HEK293T (cell line): ENCODE measurements around the gene RNF150.

Source experiments
- CTCF ChIA-PET: fragments of 350-600 bp; formaldehyde crosslinking; extraction: SDS; loops from one replicate; lab custom pipeline; 2021; ENCODE audit warnings: antibody characterized with exemption, inconsistent platforms; lab: Yijun Ruan, JAX
- POLR2A ChIA-PET: fragments of 350-600 bp; formaldehyde crosslinking; extraction: SDS; loops from one replicate; lab custom pipeline; 2020; ENCODE audit warnings: antibody characterized with exemption, inconsistent platforms; lab: Yijun Ruan, JAX
- DNase-seq: peaks from one replicate; pipeline ENCODE4 v3.0.0; 2012; ENCODE audit warnings: mixed read lengths; ENCODE audit errors: extremely low spot score
- ARNT ChIP-seq: fragments of 450-650 bp; IDR thresholded peaks from 2 replicates; pipeline ENCODE4 v1.6.1; 2017; ENCODE audit warnings: mild to moderate bottlenecking
- BHLHE40 ChIP-seq: fragments of 450-650 bp; IDR thresholded peaks from 2 replicates; pipeline ENCODE4 v1.6.1; 2016; ENCODE audit warnings: mild to moderate bottlenecking, moderate library complexity, borderline replicate concordance
- CTBP1 ChIP-seq: fragments of 450-650 bp; IDR thresholded peaks from 2 replicates; pipeline ENCODE4 v1.6.1; 2016; ENCODE audit warnings: borderline replicate concordance
- ELF4 ChIP-seq: fragments of 450-650 bp; IDR thresholded peaks from 2 replicates; pipeline ENCODE4 v1.6.1; 2017; ENCODE audit warnings: antibody characterized with exemption
- FOXA1 ChIP-seq: fragments of 450-650 bp; IDR thresholded peaks from 2 replicates; pipeline ENCODE4 v1.6.1; 2016; ENCODE audit warnings: mild to moderate bottlenecking
- FOXK2 ChIP-seq: fragments of 450-650 bp; IDR thresholded peaks from 2 replicates; pipeline ENCODE4 v1.6.1; 2016; ENCODE audit warnings: mild to moderate bottlenecking
- FOXM1 ChIP-seq: fragments of 450-650 bp; IDR thresholded peaks from 2 replicates; pipeline ENCODE4 v1.6.1; 2017; ENCODE audit warnings: mild to moderate bottlenecking, borderline replicate concordance
- HDGF ChIP-seq: fragments of 450-650 bp; IDR thresholded peaks from 2 replicates; pipeline ENCODE4 v1.6.1; 2017; ENCODE audit warnings: antibody characterized with exemption, borderline replicate concordance
- L3MBTL2 ChIP-seq: fragments of 450-650 bp; conservative IDR thresholded peaks from 2 replicates; pipeline ENCODE4 v1.6.1; 2016; ENCODE audit warnings: mild to moderate bottlenecking
- LEF1 ChIP-seq: fragments of 450-650 bp; IDR thresholded peaks from 2 replicates; pipeline ENCODE4 v1.6.1; 2017; ENCODE audit warnings: mild to moderate bottlenecking, borderline replicate concordance
- NFRKB ChIP-seq: fragments of 450-650 bp; IDR thresholded peaks from 2 replicates; pipeline ENCODE4 v1.6.1; 2016; ENCODE audit warnings: mild to moderate bottlenecking, moderate library complexity
- SP1 ChIP-seq: fragments of 450-650 bp; IDR thresholded peaks from 2 replicates; pipeline ENCODE4 v1.6.1; 2017
- SUZ12 ChIP-seq: fragments of 450-650 bp; IDR thresholded peaks from 2 replicates; pipeline ENCODE4 v1.6.1; 2016; ENCODE audit warnings: mild to moderate bottlenecking
- TARDBP ChIP-seq: fragments of 450-650 bp; IDR thresholded peaks from 2 replicates; pipeline ENCODE4 v1.6.1; 2016
- ZNF384 ChIP-seq: fragments of 450-650 bp; IDR thresholded peaks from 2 replicates; pipeline ENCODE4 v1.6.1; 2016
- TF ChIP-seq, protein P1 (sequence below): fragments of 450-650 bp; IDR thresholded peaks from 2 replicates; pipeline ENCODE4 v1.6.1; 2016

Gene RNF150

DNA sequence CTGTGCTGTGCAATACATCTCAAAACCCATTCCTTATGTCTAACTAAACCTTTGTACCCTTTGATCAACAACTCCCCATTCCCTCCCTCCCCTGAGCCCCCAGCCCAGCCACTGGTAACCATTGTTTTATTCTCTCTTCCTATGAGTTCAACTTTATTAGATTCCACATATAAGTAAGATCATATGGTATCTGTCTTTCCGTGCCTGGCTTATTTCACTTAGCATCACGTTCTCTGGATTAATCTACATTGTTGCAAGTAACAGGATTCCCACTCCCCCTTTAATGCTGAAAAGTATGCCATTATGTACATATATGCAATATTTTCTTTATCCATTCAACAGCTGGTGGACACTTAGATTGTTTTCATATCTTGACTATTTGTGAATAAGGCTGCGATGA is 119.4 kb downstream of the RNF150 start:
- no peak for TF ChIP-seq NFRKB
- no peak for TF ChIP-seq BHLHE40
- no peak for TF ChIP-seq TARDBP
- POLR2A ChIA-PET, result no interaction called here
- no peak for DNase-seq
- CTCF ChIA-PET, result no interaction called here

DNA sequence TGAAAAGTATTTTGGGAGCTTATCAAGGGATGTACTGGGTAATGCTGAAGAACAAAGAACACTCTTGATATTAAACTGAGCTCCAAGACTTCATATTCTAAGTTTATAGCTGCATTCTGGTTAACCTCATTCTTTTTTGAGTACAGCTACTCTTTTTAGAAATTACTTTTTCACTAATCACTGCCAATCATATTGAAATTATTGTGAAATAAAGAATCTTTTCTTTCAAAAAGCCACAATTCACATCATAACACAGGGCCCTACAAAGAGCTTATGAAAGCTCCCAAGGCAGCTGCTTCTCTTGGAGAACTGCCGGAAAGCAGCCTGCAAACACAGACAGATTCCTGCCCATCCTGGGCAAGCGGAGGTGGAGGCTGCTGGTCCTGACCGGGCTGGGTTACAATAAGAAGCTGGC is 121.4 kb downstream of the RNF150 start:
- CTCF ChIA-PET, result interaction anchor here (0.9 kb wide), 1 partner anchor 10 kb away, joined by 3 read pairs; no protein-coding TSS in a partner anchor
- TF ChIP-seq NFRKB, result no peak
- TF ChIP-seq FOXA1, result no peak
- TF ChIP-seq ELF4, result no peak
- TF ChIP-seq FOXK2, result no peak
- TF ChIP-seq CTBP1, result no peak
- TF ChIP-seq SUZ12, result no peak
- no peak for TF ChIP-seq HDGF
- no peak for TF ChIP-seq SP1
- no peak for TF ChIP-seq L3MBTL2
- TF ChIP-seq FOXM1, result no peak
- no peak for TF ChIP-seq ZNF384
- no peak for TF ChIP-seq TARDBP
- TF ChIP-seq BHLHE40, result no peak
- DNase-seq, result no peak
- POLR2A ChIA-PET, result no interaction called here

DNA sequence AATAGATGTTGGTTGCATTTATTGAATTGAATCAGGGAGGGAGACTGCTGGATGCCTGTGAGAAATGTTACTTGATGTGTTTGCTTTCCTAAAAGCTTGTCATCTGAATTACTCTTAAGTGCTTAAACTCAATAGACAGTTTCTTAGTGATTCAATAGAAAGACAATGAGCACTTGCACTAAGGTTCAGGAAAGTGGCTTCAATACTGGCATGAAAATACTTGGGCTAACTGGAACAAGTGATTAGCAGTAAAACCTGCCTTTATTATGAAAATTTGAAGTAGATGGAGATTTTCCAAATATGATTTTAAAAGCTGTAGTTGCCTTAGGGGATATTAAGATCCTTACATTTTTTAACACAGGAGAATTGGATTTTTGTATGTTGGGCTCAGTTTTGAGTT is 123.3 kb downstream of the RNF150 start:
- no peak for DNase-seq
- ChIA-PET POLR2A (no interaction called here), CTCF (no interaction called here)
- TF ChIP-seq LEF1, result no peak
- TF ChIP-seq NFRKB, result no peak
- TF ChIP-seq FOXA1, result no peak
- TF ChIP-seq FOXK2, result no peak
- no peak for TF ChIP-seq ELF4

DNA sequence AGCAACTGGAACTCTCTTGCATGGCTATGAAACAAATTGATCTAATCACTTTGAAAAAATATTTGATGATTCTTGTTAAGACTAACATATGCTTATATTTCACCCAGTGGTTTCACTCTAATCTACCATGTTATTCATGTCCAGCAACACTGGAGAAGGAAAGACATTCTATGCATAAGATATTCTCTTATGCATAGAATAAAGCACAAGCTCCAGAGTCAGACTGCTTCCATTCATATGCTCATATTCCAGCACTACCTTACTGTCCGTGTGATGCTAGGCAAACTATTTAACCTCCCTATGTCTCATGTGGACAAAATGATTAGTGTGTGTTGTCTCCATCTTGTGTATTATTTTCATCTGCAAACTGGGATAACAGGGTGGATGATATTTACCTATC is 124.1 kb downstream of the RNF150 start:
- TF ChIP-seq FOXM1 (no peak), TARDBP (no peak), ELF4 (no peak), NFRKB (no peak), L3MBTL2 (no peak), FOXA1 (no peak), SP1 (no peak), LEF1 (no peak), HDGF (no peak), ARNT (no peak), CTBP1 (no peak), SUZ12 (no peak), BHLHE40 (no peak)
- TF ChIP-seq, protein P1, sequence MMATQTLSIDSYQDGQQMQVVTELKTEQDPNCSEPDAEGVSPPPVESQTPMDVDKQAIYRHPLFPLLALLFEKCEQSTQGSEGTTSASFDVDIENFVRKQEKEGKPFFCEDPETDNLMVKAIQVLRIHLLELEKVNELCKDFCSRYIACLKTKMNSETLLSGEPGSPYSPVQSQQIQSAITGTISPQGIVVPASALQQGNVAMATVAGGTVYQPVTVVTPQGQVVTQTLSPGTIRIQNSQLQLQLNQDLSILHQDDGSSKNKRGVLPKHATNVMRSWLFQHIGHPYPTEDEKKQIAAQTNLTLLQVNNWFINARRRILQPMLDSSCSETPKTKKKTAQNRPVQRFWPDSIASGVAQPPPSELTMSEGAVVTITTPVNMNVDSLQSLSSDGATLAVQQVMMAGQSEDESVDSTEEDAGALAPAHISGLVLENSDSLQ, result no peak
- POLR2A ChIA-PET, result no interaction called here
- no peak for DNase-seq
- CTCF ChIA-PET, result no interaction called here

DNA sequence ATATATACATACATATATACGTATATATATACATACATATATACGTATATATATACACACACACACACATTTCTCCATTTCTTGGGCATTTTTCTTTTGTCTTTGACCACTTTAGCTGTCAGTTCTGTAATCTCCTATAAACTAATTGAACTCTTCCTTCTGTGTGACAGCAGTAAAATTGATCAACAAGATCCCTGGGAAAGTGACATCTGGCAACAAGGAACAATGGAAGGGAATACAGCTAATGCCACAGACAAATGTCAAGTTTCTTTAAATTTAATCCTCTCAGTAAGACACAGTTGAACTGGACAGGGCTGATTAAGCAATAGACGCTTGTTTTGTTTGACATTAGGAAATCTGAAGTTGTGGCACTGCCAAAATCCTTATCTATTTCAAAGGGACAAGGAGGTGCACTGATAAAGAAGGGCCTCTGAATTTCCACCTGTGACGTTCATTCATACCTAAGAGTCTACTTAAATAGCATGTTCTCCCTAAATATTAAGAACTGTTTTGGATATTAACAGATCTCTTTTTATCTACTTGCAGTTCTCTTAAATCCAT is 126.9 kb downstream of the RNF150 start:
- no peak for TF ChIP-seq LEF1
- TF ChIP-seq FOXK2, result no peak
- TF ChIP-seq FOXM1, result no peak
- TF ChIP-seq TARDBP, result no peak
- no peak for TF ChIP-seq SP1
- no peak for TF ChIP-seq ZNF384
- TF ChIP-seq FOXA1, result no peak
- no peak for TF ChIP-seq L3MBTL2
- POLR2A ChIA-PET, result no interaction called here
- DNase-seq, result no peak
- CTCF ChIA-PET, result no interaction called here

DNA sequence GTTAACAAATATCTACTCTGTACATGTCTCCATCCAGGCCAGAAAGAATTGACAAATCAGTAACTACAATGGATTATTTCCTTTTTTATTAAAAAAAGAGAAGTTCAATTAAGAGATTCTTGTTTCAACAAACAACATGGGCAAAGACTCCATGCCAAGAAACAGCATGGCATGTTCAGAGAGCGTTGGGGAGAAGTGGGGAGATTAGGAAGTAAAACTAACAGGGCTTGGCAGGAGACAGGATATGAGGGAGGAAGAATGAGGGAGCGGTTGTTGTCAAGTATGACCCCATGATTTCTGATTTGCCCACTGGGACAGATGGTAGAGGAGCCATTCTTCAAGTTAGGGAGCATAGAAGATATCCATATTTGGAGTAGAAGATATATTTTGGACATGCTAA is 128.4 kb downstream of the RNF150 start:
- ChIA-PET POLR2A (no interaction called here), CTCF (no interaction called here)
- TF ChIP-seq SUZ12, result no peak
- no peak for TF ChIP-seq SP1
- TF ChIP-seq TARDBP, result no peak
- TF ChIP-seq LEF1, result no peak
- TF ChIP-seq ARNT, result no peak
- no peak for TF ChIP-seq CTBP1
- no peak for TF ChIP-seq ZNF384
- no peak for TF ChIP-seq HDGF
- no peak for TF ChIP-seq FOXA1
- TF ChIP-seq FOXM1, result no peak
- TF ChIP-seq, protein P1, result no peak
- DNase-seq, result no peak

DNA sequence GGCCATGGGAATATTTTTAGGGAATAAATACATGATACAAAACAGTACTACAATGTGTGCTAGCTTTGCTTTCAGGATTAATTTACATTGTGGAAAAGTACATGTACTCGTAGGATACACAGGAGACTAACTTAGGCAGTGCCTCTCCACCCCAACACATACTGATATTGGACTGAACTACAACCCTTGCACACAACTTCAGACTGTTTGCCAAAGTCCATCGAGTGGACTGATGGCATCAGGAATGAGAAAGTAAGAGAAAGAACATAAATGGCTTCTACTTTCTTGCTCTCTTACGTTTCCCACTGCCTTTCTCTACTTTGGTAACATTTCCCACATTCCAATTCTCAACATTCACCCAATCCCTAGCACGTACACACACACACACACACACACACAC is 130.1 kb downstream of the RNF150 start:
- no peak for DNase-seq
- CTCF ChIA-PET, result no interaction called here
- TF ChIP-seq FOXM1 (no peak), CTBP1 (no peak), ELF4 (no peak), SUZ12 (no peak), FOXK2 (no peak), ARNT (no peak), LEF1 (no peak), NFRKB (no peak), BHLHE40 (no peak), L3MBTL2 (no peak), SP1 (no peak), HDGF (no peak), FOXA1 (no peak), ZNF384 (no peak), TARDBP (no peak)
- TF ChIP-seq, protein P1, result no peak
- POLR2A ChIA-PET, result no interaction called here
